IPS DF 19.7 (cell line): ENCODE measurements around the gene SNAPC1.
"Not testable (repeated sequence)": the region's sequence is repeated elsewhere in the genome, so short reads cannot be mapped to it uniquely, and the experiment has no call there.

ENCODE experiments used
- DNase-seq: peaks from one replicate; pipeline ENCODE4 v3.0.0-alpha.2; 2013; ENCODE audit warnings: low read depth, low spot score

Gene SNAPC1, protein sequence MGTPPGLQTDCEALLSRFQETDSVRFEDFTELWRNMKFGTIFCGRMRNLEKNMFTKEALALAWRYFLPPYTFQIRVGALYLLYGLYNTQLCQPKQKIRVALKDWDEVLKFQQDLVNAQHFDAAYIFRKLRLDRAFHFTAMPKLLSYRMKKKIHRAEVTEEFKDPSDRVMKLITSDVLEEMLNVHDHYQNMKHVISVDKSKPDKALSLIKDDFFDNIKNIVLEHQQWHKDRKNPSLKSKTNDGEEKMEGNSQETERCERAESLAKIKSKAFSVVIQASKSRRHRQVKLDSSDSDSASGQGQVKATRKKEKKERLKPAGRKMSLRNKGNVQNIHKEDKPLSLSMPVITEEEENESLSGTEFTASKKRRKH

DNA sequence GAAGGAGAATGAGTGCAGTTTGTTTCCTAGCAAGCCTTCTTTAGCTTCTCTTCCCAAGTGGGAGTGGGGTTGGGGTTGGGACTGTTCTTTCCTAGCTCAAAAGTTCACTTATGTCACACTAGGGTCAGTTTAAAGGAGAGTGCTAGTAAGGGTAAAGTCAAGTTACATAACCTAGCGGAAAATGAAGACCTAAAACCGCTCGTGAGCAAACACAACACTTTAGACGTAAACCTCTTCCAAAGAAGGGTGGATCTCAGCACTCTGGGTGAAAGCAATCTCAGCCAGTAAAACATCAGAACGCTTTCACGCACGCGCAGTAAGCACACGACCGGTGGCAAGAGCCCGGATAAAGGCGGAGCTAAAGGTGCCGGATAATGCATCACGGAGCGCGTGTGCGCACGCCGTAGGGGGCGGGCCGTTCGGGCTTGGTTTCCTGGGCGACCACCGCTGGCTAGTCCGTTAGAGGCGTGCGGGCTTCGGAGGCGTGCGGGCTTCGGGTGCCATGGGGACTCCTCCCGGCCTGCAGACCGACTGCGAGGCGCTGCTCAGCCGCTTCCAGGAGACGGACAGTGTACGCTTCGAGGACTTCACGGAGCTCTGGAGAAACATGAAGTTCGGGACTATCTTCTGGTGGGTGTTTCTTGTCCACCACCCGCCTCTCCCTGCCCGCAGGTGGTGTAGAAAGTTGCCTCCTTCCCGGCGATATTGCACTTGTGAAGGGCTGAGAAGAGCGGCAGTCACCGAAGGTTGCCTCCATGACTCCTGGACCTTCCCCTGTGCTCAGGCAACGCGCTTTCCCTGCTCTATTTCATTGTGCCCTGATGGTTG lies at the start of gene SNAPC1:
Gene SNAPC1 (plus strand): TSS at position 462 of the 828 bp plus-strand sequence. CDS start 41 bp downstream, at position 503.
- DNase-seq = peak; percentile 88

DNA sequence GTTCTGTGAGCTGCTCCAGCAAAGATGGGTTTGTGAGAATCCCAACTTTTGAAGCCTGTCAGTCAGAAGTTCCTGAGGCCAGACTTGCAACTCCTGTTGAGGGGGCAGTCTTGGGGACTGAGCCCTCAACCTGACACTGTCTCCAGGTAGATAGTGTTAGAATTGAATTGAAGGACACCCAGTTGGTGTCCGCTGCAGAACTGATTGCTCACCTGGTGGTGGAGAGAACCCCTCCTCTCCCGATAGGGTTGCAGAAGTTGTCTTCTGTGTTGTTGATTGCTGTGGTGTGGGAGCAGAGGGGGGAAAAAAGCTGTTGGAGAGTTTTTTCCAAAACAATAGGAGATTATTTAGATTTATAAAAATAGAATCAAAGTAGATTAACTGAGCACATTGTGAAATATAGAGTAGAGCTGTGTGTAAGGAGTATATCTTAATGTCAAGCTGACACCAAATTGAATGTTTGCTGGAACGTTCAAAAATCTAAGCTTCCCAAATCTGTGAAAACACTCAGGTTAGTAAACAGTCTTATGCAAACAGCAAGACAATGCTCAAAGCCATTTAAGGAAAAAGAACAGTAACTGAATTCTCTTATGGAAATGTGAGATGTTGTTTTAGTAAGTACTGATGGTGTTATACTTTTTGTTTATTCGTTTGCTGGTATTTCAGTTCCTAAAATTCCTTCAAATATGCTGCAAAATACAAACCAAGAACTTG lies 48.3 kb upstream of the SNAPC1 start:
- DNase-seq = no peak

DNA sequence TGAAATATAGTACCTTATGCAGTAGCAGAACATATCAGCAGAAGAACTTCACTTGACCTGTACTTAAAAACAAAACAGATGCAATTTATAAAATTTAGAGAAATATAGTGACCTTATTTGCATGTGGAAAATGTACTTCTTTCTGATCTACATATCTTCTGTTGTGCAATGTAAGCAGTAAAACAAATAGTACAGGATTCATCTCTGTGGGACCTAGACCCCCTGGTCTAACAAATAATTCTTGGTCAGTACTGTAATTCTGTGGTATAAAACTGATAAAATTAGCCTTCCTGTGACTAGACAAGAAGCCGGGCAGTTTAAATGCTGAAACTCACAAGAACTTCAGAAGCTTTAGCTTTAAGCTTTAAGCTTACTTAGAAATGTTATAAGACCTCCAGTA lies 45.3 kb upstream of the SNAPC1 start:
- DNase-seq = no peak

DNA sequence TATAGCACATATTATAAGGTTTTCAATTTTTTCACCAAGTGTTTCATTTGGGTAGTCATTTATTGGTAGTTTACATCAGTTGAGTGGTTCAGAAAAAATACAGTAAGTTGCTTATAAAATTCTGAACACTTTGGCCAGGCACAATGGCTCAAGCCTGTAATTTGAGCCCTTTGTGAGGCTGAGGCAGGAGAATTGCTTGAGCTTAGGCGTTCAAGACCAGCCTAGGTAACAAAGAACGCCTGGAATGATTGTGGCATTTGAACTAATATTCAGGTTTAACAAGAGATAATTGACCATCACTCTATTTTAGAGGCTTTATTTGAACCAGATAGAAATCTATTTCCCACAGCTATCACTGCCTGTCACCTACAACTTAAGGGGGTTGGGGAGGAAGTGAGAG lies 44.2 kb upstream of the SNAPC1 start:
- DNase-seq = no peak

DNA sequence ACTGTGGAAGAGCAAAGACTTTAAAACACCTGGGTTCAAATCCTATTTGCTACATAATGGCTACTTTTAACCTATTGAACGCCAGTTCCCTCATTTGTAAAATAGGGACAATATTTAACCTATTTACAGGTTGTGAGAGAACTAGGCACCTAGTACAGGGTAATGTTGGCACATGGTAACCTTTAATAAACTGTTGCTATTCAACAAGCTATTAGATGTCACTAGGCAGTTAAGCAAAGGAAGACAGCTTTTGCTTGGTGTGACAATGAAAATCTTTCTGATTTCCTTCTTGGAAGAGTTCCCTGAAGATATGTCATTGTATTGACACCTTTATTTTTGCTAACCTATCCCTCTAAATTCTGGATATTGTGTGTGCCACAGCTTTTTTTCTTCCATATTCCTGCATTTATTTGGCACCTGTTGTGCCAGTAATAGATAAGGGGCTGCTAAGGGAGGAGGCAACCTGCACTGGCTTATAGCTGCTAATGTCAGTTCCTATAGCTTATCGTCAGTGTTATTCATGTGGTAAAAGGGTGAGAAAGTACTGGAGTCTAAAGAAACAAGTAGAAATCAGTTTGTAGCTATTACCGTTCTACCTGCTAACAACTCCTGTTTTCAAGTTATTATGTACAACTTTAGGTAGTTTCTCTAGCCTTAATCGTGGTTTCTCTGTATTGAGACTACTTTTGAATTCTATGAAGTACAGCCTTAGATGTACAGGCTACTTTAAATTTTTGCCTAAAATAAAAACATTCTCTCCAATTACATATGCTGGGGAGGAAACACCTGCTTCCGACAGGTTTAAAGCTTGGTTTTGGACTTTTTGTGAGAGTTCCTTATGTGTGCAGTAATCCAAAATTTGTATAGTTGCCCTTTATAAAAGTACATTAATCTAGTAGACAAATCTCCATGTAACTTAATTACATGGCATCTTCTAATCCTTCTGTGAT lies 42.6 kb upstream of the SNAPC1 start:
- no peak for DNase-seq

DNA sequence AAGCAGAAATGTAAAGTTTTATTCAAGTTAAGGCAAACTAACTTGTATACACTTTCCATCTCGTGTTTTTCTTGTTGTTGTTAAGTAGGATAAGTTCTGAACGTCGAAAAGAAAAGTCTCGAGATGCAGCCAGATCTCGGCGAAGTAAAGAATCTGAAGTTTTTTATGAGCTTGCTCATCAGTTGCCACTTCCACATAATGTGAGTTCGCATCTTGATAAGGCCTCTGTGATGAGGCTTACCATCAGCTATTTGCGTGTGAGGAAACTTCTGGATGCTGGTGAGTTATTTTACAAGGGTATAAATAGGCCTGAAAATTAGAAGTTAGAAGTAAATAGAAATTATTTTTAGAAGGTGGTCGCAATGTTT lies 41.9 kb upstream of the SNAPC1 start:
- DNase-seq = no peak

DNA sequence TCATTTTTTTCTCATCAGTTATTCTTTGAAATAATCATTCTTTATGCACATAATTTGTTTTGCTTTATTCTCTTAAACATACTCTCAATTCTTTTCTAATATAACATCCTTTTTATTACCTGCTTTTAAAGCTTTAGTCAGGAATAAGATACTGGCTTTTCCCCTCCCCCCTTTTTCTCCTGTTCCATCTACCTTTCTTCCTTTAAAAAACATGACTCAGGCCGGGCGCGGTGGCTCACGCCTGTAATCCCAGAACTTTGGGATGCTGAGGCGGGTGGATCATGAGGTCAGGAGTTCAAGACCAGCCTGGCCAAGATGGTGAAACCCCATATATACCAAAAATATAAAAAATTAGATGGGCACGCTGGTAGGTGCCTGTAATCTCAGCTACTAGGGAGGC lies 41.5 kb upstream of the SNAPC1 start:
- no peak for DNase-seq

DNA sequence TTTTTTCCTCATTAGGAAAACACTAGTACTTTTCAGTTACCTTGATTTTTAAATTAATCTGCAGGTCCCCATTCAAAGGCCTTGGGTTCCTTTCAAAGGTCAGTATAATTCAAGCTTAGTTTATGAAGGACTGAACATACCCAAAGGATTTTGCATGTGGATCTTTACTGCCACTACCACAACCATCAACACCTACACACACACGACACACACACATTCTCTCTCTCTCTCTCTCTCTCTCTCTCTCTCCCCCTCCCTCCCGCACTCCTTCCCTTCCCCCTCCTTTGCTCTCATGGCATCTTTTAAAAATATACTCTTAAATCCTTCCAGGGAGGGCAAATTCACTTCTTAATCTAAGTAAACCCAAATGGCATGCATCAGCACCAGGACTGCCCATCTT lies 38.1 kb upstream of the SNAPC1 start:
- DNase-seq = no peak

DNA sequence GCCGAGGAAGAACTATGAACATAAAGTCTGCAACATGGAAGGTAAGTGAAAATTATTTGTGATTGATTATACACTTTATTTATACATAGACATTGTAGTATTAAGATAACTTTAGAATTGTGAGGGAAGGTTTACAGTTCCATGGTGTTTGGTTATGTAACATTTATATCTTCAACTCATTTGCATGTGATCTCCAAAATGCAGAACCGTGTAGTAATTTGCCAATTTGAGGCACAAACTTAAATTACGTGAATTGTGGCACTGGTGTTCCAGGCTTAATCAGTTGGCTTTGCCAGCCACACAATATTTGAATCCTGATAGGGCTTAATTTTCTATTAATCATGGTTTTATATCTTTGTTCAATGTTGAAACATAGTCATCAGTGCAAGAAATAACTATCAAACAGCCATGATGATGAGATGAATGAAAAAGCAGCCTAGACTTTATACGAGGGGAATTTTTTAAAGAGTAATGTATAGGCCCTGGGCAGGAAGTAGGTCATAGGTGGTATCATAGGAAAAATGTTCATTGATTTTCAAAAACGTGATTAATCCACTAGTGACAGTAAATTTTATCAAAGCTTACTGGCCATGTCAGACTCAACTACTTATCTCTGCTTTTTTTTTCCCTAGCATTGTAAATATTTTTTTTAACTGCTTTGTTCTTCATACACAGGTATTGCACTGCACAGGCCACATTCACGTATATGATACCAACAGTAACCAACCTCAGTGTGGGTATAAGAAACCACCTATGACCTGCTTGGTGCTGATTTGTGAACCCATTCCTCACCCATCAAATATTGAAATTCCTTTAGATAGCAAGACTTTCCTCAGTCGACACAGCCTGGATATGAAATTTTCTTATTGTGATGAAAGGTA lies 35.2 kb upstream of the SNAPC1 start:
- no peak for DNase-seq

DNA sequence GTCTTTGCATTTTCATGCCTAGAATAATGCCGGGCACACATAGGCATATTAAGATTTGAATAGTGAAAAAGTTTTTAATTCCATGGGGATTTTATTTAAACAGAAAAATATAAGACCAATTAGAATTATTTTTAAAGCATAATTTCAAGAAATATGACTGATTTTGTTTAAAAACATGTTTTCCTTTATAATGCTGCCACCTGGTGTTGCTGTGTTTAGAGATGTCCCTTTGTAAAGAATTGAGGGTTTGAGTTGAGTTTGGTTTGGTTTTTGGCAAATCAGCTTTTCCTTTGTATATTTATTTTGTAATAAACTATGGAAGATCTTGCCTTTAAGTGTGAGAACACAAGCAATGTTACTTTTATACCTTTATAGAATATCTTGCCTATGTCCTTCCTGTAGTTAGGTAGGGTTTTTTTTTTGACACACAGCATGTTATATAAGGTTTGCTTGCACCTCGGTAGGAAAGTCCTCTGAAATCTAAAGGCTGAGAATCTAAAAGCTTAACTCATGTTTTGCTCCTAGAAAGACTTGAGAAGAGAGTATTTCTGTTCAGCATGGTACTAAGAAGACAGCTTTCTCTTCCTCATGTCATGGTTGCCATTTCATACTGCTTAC lies 31.4 kb upstream of the SNAPC1 start:
- no peak for DNase-seq

DNA sequence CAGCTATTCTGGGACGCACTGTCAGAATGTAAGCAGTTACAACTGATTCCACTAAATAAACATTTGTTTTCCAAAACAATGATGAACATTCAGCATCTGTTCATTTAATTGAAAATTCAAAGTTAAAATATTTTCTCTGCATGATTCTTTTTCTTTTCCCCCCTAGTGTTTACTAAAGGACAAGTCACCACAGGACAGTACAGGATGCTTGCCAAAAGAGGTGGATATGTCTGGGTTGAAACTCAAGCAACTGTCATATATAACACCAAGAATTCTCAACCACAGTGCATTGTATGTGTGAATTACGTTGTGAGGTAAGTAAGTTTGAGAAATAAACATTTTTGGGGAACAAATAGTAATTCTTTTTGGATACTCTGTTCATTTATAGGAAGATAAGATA lies 28.2 kb upstream of the SNAPC1 start:
- no peak for DNase-seq

DNA sequence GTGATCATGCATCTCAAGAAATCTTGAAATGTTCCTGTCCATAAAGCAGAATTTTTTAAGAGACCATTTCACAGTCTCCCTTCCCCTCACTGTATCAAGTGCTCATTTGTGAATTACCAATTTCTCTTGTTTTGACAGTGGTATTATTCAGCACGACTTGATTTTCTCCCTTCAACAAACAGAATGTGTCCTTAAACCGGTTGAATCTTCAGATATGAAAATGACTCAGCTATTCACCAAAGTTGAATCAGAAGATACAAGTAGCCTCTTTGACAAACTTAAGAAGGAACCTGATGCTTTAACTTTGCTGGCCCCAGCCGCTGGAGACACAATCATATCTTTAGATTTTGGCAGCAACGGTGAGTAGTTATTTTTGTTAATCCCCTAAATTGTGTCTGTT lies 25.5 kb upstream of the SNAPC1 start:
- no peak for DNase-seq

DNA sequence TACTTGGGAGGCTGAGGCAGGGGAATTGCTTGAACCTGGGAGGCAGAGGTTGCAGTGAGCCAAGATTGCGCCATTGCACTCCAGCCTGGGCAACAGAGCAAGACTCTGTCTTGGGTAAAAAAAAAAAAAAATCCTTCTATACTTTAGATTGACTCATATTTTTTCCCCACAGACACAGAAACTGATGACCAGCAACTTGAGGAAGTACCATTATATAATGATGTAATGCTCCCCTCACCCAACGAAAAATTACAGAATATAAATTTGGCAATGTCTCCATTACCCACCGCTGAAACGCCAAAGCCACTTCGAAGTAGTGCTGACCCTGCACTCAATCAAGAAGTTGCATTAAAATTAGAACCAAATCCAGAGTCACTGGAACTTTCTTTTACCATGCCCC lies 24.3 kb upstream of the SNAPC1 start:
- DNase-seq = no peak

DNA sequence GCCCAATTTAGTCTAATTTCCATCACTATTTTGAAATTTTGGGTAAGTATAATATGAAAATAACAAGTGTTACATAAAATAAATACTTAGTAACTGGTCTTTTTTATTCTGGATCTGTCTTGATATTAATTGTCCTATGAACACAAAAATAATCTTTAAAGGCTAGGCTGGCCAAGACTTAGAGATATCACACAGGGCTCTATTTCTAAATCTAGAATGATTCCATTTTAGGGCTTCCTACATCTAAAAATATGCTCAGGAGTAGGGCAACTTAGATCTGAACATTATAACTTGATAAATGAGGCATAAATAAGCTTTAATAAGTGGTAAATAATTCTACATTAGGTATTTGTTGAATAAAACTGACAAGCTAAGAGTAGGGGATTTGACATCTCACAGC lies 23.1 kb upstream of the SNAPC1 start:
- DNase-seq = no peak

DNA sequence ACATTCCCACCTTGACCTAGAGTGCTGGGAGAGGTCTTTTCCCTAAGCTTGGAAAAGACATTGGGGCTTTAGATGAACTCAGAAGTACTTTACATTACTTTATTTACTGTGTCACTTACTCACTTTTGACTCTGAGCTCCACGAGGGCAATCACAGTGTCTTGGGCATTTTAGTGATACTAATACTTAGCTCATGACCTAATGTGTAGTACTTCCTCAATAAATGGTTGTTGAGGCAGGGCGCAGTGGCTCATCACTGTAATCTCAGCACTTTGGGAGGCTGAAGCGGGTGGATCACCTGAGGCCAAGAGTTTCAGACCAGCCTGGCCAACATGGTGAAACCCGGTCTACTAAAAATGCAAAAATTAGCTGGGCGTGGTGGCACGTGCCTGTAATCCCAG lies 19.8 kb upstream of the SNAPC1 start:
- no peak for DNase-seq

DNA sequence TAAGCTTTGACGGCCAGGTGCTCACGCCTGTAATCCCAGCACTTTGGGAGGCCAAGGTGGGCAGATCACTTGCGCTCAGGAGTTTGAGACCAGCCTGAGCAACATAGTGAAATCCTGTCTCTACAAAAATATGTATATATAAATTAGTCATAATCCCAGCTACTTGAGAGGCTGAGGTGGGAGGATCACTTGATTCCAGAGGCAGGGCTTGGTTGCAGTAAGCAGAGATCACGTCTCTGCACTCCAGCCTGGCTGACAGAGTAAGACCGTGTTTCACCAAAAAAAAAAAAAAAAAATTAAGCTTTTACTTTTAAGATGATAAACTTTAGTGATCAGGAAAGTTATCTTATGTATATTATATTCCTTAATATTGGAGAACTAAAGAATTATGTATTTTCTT lies 18.0 kb upstream of the SNAPC1 start:
- DNase-seq = no peak

DNA sequence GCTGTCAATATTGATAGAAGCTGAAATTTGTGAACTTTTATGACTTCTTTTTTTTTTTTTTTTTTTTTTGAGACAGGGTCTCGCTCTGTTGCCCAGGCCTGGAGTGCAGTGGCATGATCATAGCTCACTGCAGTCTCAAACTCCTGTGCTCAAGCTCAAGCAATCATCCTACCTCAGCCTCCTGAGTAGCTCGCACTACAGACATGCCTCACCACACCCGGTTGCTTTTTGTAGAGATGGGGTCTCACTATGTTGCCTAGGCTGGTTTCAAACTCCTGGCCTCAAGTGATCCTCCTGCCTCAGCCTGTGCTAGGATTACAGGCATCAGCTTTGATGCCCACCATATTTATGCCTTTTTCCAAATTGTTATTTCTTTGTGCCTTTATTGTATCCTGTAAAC lies 15.9 kb upstream of the SNAPC1 start:
- DNase-seq = not testable (repeated sequence)

DNA sequence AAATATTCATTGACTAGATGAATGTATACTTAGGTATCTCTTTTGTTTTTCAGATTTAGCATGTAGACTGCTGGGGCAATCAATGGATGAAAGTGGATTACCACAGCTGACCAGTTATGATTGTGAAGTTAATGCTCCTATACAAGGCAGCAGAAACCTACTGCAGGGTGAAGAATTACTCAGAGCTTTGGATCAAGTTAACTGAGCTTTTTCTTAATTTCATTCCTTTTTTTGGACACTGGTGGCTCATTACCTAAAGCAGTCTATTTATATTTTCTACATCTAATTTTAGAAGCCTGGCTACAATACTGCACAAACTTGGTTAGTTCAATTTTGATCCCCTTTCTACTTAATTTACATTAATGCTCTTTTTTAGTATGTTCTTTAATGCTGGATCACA lies 15.3 kb upstream of the SNAPC1 start:
- DNase-seq = no peak

DNA sequence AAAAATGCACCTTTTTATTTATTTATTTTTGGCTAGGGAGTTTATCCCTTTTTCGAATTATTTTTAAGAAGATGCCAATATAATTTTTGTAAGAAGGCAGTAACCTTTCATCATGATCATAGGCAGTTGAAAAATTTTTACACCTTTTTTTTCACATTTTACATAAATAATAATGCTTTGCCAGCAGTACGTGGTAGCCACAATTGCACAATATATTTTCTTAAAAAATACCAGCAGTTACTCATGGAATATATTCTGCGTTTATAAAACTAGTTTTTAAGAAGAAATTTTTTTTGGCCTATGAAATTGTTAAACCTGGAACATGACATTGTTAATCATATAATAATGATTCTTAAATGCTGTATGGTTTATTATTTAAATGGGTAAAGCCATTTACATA lies 14.9 kb upstream of the SNAPC1 start:
- no peak for DNase-seq

DNA sequence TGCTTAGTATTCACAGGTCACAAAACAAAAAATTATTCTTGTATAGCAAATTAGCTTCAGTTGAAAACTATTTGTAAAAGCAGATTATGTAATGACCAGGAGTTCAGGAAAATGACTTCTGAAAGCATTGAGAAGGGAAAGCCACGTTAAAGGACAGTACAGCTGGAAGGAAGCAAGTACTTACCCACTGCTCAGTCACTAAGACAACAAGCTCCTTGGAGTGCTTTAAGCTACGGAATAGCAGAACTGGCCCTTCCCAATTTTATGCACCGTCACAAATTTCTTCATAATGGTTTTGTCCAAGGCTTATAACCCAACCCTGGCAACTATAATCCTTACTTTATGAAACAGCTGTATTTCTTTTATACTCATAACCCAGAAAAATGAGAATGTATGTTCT lies 13.0 kb upstream of the SNAPC1 start:
- no peak for DNase-seq
